B cell (primary cell): ENCODE results near the gene FILIP1. TPM values are rescaled to one million over a fixed set of nuclear protein-coding genes. Genes with fewer than 3 reads are reported as not detected.

Experiments used
- ATAC-seq: fragments of 200-7000 bp; cut with Tn5 transposase; one replicate; pipeline ENCODE4 v1.10.0; 2021; ENCODE audit warnings: low read depth, mild to moderate bottlenecking, moderate number of reproducible peaks, moderate library complexity
- CTCF ChIA-PET: fragments of 350-600 bp; sonication (Branson Sonifier 250); formaldehyde crosslinking; loops from one replicate; lab custom pipeline; 2021; ENCODE audit warnings: antibody characterized with exemption, inconsistent platforms; lab: Charles Lee
- POLR2A ChIA-PET: fragments of 350-600 bp; sonication (Branson Sonifier 250); formaldehyde crosslinking; loops from one replicate; lab custom pipeline; 2021; ENCODE audit warnings: antibody characterized with exemption; lab: Charles Lee
- DNase-seq: peaks from one replicate; pipeline ENCODE4 v3.0.0; 2013
- H2AFZ ChIP-seq: 2 replicates; pipeline ENCODE4 v1.6.1; 2012; ENCODE audit warnings: mild to moderate bottlenecking, low read depth, low read length; ENCODE audit not compliant: insufficient read depth, poor library complexity, severe bottlenecking
- H3K27ac ChIP-seq, 2 donors: 1 replicate in 1 of 2; 2 replicates in 1 of 2; pipeline ENCODE4 v1.5.1; 2012 to 2013; ENCODE audit warnings: low read length in 2 of 2, mild to moderate bottlenecking in 2 of 2, moderate library complexity in 1 of 2
- H3K27me3 ChIP-seq, 4 experiments: fragments of 200-600 bp in 1 of 4; sonication (generic) in 1 of 4; replicated peaks in 1 of 4; 1 replicate in 2 of 4; 2 replicates in 2 of 4; pipeline versions ENCODE4 v1.6.1 to v1.7.0; 2013 to 2016; ENCODE audit warnings: low read length in 3 of 4, mild to moderate bottlenecking in 2 of 4, mixed read lengths in 1 of 4, moderate library complexity in 1 of 4; ENCODE audit not compliant: insufficient read depth in 4 of 4, control insufficient read depth in 3 of 4; ENCODE audit errors: control extremely low read depth in 1 of 4
- H3K36me3 ChIP-seq, 2 experiments: replicated peaks in 1 of 2; 1 replicate in 1 of 2; 2 replicates in 1 of 2; pipeline versions ENCODE4 v1.6.1 to v1.7.1; 2013; ENCODE audit warnings: low read length in 1 of 2; ENCODE audit not compliant: insufficient read depth in 2 of 2, control insufficient read depth in 1 of 2; ENCODE audit errors: control extremely low read depth in 1 of 2, extremely low read depth in 1 of 2
- H3K4me1 ChIP-seq, 2 donors: fragments of 200-600 bp in 1 of 2; sonication (generic) in 1 of 2; 1 replicate in 1 of 2; 2 replicates in 1 of 2; pipeline versions ENCODE4 v1.5.1 to v1.6.1; 2013 to 2017; ENCODE audit warnings: low read length in 2 of 2; ENCODE audit not compliant: control insufficient read depth in 2 of 2, insufficient read depth in 2 of 2
- H3K4me2 ChIP-seq: replicated peaks from 2 replicates; pipeline ENCODE3; 2012; ENCODE audit warnings: mild to moderate bottlenecking, low read depth, low read length; ENCODE audit not compliant: poor library complexity, severe bottlenecking
- H3K4me3 ChIP-seq, 5 experiments: fragments of 200-600 bp in 1 of 5; sonication (generic) in 1 of 5; 1 replicate in 3 of 5; 2 replicates in 2 of 5; pipeline versions ENCODE4 v1.5.1 to v1.7.0; 2011 to 2016; ENCODE audit warnings: low read length in 4 of 5, mild to moderate bottlenecking in 4 of 5, low read depth in 2 of 5, control low read depth in 1 of 5, moderate library complexity in 1 of 5; ENCODE audit not compliant: insufficient read depth in 1 of 5; ENCODE audit errors: control extremely low read depth in 1 of 5, extremely low read depth in 1 of 5
- H3K79me2 ChIP-seq: fragments of 200-600 bp; sonication (generic); one replicate; pipeline ENCODE4 v1.6.0; 2016; ENCODE audit warnings: low read length; ENCODE audit not compliant: control insufficient read depth, insufficient read depth
- H3K9ac ChIP-seq: fragments of 200-600 bp; sonication (generic); 2 replicates; pipeline ENCODE4 v1.6.1; 2017; ENCODE audit warnings: mild to moderate bottlenecking, low read length, moderate library complexity
- H3K9me3 ChIP-seq, 3 donors: one replicate each; pipeline versions ENCODE4 v1.6.1 to v1.7.1; 2013; ENCODE audit warnings: low read length in 2 of 3; ENCODE audit not compliant: control insufficient read depth in 2 of 3, insufficient read depth in 1 of 3; ENCODE audit errors: control extremely low read depth in 1 of 3
- H4K20me1 ChIP-seq: 2 replicates; pipeline ENCODE4 v1.6.0; 2012; ENCODE audit warnings: mild to moderate bottlenecking, low read length; ENCODE audit not compliant: insufficient read depth, control insufficient read depth, poor library complexity, severe bottlenecking
- H3K27ac Mint-ChIP-seq: one replicate; pipeline ENCODE4 v1.8.0; 2021; ENCODE audit warnings: mixed read lengths
- H3K27me3 Mint-ChIP-seq: one replicate; pipeline ENCODE4 v1.8.0; 2021; ENCODE audit warnings: mixed read lengths
- H3K4me1 Mint-ChIP-seq: one replicate; pipeline ENCODE4 v1.8.0; 2021; ENCODE audit warnings: mixed read lengths
- H3K4me3 Mint-ChIP-seq: one replicate; pipeline ENCODE4 v1.8.0; 2021; ENCODE audit warnings: mixed read lengths
- H3K9me3 Mint-ChIP-seq: one replicate; pipeline ENCODE4 v1.8.0; 2022; ENCODE audit warnings: mixed read lengths; ENCODE audit not compliant: insufficient read depth
- CTCF ChIP-seq: fragments of 200-600 bp; IDR thresholded peaks from one replicate; pipeline ENCODE4 v1.8.0; 2022; ENCODE audit warnings: antibody characterized with exemption, mild to moderate bottlenecking
- EZH2 ChIP-seq: IDR thresholded peaks from 2 replicates; pipeline ENCODE4 v1.6.1; 2012; ENCODE audit warnings: borderline replicate concordance, low read depth, mild to moderate bottlenecking, moderate library complexity, low read length; ENCODE audit not compliant: insufficient read depth, poor library complexity, severe bottlenecking
- WGBS: methylation state at CpG from one replicate; pipeline ENCODE4 v1.1.5; 2013; ENCODE audit warnings: missing lambda C conversion rate; ENCODE audit not compliant: insufficient coverage; 5-methylcytosine and 5-hydroxymethylcytosine counted together
- intact Hi-C: fragments of 100-400 bp; cut with micrococcal nuclease; formaldehyde crosslinking; loops from one replicate; pipeline ENCODE4 v1.10.0; 2022
- polyA plus RNA-seq: library from polyadenylated mRNA; depleted of rRNA; stranded (reverse); fragments of >200 nt; gene quantifications from 2 replicates; pipeline ENCODE4 v1.2.3, GENCODE V29; 2012
- total RNA-seq, 2 donors: library from RNA; stranded (reverse); fragments of 120-200 nt in 1 of 2; gene quantifications; 1 replicate in 1 of 2; 2 replicates in 1 of 2; pipeline versions ENCODE4 v1.2.3 to v1.2.4, GENCODE V29; 2013 to 2022

Gene FILIP1
- total and polyA plus RNA-seq, 2 donors (not counting 1 experiment from before 2014, with no cell fraction given) = not detected

GRCh38 chr6:75409928-75410327, 83.7 kb downstream of the FILIP1 start:
- no peak for ATAC-seq
- CTCF ChIA-PET = no interaction called here

GRCh38 chr6:75409286-75409685, 84.3 kb downstream of the FILIP1 start:
- Histone ChIP-seq H3K9me3 (no peaks in the 10 kb centered on the region), H3K4me2 (no peak overlapping the region), H3K36me3 (no peaks in the 10 kb centered on the region), H4K20me1 (no peaks in the 10 kb centered on the region), H3K27me3 (peaks cover 0 to 4% (median 1%) of the 10 kb centered on the region in 4 experiments), H3K4me1 (no peaks in the 10 kb centered on the region), H3K79me2 (no peaks in the 10 kb centered on the region), H3K9ac (no peak overlapping the region), H3K27ac (no peak overlapping the region), H2AFZ (no peak overlapping the region), H3K4me3 (no peak overlapping the region)
- ChIA-PET POLR2A (no interaction called here), CTCF (no interaction called here)
- DNase-seq (no peak), ATAC-seq (no peak)
- H3K27me3 Mint-ChIP-seq = peaks cover 6% of the 10 kb centered on the region
- H3K4me3 Mint-ChIP-seq = no peak overlapping the region
- H3K9me3 Mint-ChIP-seq = peaks cover 9% of the 10 kb centered on the region
- H3K4me1 Mint-ChIP-seq = no peaks in the 10 kb centered on the region
- TF ChIP-seq CTCF = no peak
- TF ChIP-seq EZH2 = no peak
- H3K27ac Mint-ChIP-seq = no peak overlapping the region
- intact Hi-C loops = no loop called here
- WGBS = no CpG with 5 or more reads among the region's 3 CpGs

More at GRCh38 chr6:75409928-75410327, 83.7 kb downstream of the FILIP1 start:
- H3K79me2 ChIP-seq = no peaks in the 10 kb centered on the region
- no peak overlapping the region for H2AFZ ChIP-seq
- H3K4me1 Mint-ChIP-seq = no peaks in the 10 kb centered on the region
- H3K4me3 Mint-ChIP-seq = no peak overlapping the region
- peaks cover 9% of the 10 kb centered on the region for H3K9me3 Mint-ChIP-seq
- DNase-seq = no peak
- POLR2A ChIA-PET = no interaction called here
- no peak overlapping the region for H3K4me3 ChIP-seq
- peaks cover 0 to 6% (median 1%) of the 10 kb centered on the region in 4 experiments for H3K27me3 ChIP-seq
- no peak overlapping the region for H3K27ac ChIP-seq
- no peak overlapping the region for H3K9ac ChIP-seq
- peaks cover 6% of the 10 kb centered on the region for H3K27me3 Mint-ChIP-seq
- no peak overlapping the region for H3K4me2 ChIP-seq
- H3K9me3 ChIP-seq = no peaks in the 10 kb centered on the region
- intact Hi-C loops = no loop called here
- H3K36me3 ChIP-seq = no peaks in the 10 kb centered on the region
- no peaks in the 10 kb centered on the region for H3K4me1 ChIP-seq
- H3K27ac Mint-ChIP-seq = no peak overlapping the region
- no peak for TF ChIP-seq CTCF
- TF ChIP-seq EZH2 = no peak
- no peaks in the 10 kb centered on the region for H4K20me1 ChIP-seq
